GM21447 (cell line): ENCODE data around the gene AGGF1.
"Not testable (repeated sequence)": the region's sequence is repeated elsewhere in the genome, so short reads cannot be mapped to it uniquely, and the experiment has no call there.

Experiments used
- ATAC-seq: cut with Tn5 transposase; IDR thresholded peaks from one replicate; pipeline ENCODE4 v1.9.1; 2021; ENCODE audit not compliant: unreplicated experiment

AGGF1 gene, protein sequence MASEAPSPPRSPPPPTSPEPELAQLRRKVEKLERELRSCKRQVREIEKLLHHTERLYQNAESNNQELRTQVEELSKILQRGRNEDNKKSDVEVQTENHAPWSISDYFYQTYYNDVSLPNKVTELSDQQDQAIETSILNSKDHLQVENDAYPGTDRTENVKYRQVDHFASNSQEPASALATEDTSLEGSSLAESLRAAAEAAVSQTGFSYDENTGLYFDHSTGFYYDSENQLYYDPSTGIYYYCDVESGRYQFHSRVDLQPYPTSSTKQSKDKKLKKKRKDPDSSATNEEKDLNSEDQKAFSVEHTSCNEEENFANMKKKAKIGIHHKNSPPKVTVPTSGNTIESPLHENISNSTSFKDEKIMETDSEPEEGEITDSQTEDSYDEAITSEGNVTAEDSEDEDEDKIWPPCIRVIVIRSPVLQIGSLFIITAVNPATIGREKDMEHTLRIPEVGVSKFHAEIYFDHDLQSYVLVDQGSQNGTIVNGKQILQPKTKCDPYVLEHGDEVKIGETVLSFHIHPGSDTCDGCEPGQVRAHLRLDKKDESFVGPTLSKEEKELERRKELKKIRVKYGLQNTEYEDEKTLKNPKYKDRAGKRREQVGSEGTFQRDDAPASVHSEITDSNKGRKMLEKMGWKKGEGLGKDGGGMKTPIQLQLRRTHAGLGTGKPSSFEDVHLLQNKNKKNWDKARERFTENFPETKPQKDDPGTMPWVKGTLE

DNA sequence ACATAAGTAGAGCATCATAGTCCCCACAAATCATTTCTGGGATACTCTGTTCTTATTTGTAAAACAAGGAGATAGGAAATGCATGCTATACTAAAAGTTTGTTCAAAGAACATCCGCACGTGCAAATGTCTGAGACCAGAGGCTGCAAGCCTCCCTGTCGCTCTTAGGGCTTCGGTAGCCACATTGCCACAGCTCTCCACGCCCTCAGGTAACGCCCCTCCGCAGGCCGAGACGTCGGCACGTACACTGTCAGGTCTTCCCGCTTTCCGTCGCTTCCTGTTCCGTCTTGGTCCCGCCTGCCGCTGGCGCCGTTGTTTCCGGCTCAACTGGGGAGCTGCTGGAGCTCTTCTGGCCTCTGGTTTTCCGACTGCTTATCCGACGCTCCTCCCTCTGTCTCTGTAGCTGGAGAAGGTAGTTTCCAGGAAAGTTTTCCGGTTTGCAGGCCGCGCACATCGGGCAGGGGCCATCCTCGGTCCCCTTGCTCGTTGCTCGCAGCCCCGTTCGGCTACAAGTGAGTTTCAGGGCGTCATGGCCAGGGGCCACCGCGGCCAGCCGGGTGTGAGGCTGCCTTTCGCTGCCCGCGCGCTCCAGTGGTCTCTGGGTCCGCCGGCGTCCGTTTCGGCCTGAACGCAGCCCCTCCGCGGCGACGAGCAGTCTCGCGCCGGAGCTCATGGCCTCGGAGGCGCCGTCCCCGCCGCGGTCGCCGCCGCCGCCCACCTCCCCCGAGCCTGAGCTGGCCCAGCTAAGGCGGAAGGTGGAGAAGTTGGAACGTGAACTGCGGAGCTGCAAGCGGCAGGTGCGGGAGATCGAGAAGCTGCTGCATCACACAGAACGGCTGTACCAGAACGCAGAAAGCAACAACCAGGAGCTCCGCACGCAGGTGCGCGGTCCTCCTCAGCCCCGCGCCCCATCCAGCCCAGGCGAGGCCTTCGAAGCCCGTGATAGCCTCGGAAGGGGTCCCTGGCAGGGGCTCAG is at the start of gene AGGF1:
AGGF1 (plus strand) TSS at position 308 of the 975 bp plus-strand sequence; CDS start at position 671, 363 bp downstream.
- peak; percentile 99 for ATAC-seq

DNA sequence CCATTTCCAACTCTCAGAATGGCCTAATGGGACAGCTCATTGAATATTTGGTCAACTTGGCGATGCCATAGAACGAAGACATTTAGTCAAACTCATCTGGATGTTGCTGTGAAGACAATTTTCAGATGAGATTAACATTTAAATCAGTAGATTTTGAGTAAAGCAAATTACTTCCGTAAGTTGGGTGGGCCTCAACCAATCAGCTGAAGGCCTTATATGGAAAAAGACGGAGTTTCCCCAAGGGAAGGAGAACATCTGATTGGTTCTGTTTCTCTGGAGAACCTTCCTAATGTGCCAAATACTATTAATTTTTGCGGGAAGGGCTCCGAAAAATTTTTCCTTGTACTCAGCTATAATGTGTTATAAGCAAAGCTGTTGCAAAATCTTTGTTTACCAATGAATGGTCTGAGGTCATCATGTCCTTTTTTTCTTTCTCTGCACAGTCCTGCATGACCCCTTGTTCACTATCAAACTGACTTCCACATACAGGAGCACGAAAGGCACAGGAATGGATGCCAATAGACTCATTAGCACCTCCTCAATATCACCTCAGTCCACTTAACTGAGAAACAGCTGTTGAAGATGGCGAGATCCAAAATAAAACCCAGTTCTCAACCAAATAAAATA is 49.6 kb upstream of the AGGF1 start:
- ATAC-seq = no peak

DNA sequence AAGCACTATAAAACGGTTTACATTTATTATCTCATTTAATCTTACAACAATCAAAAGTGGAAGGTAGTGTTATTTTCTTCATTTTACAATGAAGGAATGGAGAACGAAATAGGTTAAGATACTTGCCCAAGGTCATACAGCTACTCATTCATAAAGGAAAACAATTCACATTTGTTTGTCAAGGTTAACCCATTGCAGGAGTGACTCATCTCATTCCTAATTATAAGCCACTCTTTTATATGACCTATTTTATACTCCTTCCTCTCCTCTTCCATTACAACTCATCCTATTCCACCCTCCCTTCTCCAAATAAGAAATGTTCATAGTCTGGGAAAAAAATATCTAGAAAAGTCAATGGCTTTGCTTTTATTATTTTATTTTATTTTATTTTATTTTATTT is 47.8 kb upstream of the AGGF1 start:
- ATAC-seq = no peak

DNA sequence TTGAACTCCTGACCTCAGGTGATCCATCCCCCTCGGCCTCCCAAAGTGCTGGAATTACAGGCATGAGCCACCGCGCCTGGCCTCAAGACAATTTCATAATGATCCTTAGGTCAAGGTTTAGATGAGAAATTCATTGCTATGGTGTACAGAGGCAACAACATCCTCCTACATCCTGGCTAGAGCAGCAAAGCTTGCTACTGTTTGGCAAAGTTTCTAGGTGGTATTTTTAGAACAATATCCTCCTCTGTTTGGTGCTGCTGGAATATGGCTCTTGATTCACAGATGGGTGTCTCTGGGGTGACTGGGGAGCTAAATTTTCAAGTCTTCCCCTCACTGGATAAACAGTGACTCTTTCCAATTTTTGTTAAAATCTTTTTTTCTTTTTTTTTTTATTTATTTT is 46.7 kb upstream of the AGGF1 start:
- ATAC-seq = no peak

DNA sequence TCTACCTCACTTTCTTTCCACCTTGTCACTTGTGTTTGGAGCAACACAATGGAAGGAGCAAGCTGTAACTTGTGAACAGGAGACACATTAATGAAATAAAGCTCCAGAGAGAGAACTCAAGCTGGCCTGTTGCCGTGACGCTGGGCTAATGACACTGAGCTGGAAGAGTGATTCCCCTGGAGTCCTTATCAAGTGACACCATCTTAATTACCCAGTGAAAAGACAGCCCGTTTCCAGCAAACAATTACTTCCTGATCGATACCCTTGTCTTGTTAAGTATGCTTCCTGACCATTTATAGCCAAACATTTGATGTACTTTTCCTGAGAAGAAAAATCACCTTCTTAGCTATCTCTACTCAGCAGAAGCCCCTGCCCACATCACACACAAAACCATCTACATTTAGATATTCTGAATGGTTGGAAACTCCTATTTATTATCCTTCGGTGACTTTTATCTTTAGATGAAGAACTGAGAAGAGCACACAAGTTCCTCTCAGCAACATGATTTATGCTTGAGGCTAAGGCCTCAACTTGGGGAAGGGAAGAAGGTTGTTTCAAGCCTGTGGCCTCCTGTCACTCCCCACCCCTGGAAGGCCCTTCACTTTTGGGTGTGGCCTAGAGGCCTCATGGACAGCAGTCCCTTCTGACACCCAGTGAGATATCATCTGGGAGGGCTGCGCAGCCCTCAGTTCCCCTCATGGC is 43.2 kb upstream of the AGGF1 start:
- no peak for ATAC-seq

DNA sequence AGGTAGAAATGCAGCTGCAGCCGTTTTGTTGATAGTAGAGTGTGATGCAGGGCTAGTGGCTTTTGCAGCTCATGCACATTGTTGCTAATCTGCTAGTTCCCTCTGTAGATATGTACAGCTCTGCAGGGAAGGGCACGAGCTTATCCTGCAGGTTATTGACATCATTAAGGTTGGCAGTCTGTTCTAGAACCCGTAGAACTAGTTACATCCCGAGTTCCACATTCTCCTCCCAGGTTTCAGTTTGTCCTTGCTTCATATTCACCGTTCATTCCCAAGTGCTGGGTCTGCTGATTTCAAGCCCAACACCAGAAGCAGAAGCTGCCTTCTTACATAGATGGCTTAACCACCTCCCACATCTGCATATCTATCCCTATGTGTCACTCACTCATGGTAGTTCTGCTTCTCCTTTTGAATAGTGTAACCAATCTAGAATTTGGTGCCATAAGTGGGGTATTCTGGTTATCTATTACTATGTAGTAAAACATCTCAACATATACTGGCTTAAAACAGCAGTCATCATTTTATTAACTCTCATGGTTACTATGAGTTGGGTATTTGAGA is 39.2 kb upstream of the AGGF1 start:
- no peak for ATAC-seq

DNA sequence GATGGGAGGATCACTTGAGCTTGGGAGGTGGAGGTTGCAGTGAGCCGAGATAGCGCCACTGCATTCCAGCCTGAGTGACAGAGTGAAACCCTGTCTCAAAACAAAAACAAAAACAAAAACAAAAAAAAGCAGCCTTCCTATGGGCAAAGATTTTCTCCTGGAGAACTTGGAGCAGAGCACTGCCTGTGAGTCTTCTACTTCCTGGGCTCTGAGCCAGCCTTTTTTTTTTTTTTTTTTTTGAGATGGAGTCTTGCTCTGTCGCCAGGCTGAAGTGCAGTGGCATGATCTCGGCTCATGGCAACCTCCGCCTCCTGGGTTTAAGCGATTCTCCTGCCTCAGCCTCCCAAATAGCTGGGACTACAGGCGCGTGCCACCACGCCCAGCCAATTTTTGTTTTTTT is 36.8 kb upstream of the AGGF1 start:
- ATAC-seq = not testable (repeated sequence)

DNA sequence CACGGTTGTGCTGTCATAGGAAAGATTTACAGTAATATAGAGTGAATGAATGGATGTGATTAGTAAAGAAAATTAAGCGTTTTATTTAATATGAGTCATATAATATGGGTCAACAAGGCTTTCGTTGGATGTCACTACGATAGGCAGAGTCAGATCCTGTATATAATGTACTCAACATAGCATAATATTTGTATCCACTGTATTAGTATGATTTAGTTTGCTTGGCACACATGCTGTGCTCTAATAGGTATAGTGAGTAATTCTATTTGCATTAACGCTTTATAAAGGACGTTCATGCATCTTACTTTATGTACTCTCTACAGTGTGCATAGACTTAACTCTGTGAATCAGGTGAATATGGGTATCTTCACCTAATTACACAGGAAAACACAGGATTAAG is 35.9 kb upstream of the AGGF1 start:
- no peak for ATAC-seq

DNA sequence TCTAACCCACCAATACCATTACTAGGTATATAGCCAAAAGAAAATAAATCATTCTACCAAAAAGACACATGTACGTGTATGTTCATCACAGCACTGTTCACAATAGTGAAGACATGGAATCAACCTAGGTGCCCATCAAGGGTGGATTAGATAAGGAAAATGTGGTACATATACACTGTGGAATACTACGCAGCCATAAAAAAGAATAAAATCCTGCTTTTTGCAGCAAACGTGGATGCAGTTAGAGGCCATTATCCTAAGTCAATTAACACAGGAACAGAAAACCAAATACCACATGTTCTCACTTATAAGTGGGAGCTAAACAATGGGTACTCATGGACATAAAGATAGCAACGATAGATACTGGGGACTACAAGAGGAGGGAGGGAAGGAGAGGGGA is 32.0 kb upstream of the AGGF1 start:
- ATAC-seq = not testable (repeated sequence)

DNA sequence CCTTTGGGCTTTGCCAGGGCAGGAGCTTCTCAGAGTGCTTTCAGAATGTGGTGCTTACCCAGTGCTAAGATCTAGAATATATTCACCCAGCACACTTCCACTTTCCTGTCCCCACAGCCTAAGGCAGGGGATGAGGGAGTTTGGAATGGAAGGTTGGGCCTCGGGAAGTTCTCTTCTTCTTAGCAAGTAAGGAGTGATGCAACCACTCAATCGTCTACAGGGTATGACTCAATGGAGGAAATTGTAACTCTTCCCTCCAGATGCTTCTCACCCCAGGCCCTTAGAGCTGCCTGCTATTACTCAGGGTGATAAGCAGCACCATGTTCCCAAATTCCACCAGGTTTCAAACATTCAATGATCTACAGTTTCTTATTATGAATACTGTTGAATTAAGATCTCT is 30.8 kb upstream of the AGGF1 start:
- ATAC-seq = no peak

DNA sequence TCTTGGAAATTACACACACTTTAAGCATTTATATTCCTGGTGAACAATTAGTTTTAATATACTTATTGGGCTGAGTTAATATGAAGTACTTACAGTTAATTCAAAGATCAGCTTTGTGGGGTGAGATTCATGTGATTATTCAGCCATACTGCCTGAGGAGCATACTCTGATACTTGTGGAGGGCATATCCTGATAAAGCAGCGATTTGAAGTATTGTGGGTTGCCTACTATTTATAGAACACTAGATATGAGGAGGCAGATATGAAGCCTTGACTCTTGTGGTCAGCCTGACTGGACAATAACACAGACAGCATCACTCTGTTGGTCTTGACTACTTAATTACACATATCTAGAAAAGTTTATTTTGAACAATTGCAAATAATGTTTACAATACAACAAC is 27.0 kb upstream of the AGGF1 start:
- ATAC-seq = no peak

DNA sequence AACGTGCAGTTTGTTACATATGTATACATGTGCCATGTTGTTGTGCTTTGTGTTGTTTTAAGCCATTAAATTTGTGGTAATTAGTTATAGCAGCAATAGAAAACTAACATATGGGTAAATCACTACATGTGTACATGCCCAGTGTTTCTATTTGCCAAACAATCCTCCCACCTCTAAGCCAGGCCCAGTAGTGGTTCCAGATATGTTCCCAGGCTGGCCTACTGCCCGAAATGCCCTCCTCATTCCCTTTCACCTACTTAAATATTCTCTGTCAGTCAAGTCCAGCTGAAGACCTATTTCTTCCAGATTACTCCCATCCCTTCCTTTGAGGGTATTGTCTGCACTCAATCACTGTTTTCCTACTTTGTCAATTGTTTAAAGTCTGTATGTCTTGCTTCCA is 24.1 kb upstream of the AGGF1 start:
- ATAC-seq = no peak

DNA sequence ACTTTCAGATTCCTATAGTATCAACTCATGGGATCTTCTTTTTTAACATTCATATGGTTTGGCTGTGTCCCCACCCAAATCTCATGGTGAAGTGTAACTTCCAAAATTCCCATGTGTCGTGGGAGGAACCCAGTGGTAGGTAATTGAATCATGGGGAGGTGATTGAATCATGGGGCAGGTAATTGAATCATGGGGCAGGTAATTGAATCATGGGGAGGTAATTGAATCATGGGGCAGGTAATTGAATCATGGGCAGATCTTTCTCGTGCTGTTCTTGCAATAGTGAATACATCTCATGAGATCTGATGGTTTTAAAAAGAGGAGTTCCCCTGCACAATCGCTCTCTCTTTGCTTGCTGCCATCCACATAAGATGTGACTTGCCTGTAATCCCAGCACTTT is 21.8 kb upstream of the AGGF1 start:
- no peak for ATAC-seq

DNA sequence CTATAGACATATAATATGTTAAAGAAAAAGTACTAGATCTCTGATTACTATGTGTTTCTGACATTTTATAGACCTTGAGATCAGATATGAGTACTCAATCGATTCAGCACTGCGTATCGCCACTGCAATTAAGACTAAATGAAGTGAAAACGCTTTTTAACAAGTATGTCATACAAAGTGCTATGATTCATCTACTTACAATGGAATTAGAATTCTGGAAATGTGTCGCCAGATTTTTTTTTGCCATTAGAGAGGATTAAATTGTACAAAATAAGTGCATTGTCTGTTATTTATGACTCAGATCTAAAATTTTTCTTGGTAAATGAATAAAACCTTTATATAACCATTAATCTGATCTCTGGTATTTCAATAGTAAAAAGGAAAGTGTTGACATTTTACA is 20.0 kb upstream of the AGGF1 start:
- ATAC-seq = no peak

DNA sequence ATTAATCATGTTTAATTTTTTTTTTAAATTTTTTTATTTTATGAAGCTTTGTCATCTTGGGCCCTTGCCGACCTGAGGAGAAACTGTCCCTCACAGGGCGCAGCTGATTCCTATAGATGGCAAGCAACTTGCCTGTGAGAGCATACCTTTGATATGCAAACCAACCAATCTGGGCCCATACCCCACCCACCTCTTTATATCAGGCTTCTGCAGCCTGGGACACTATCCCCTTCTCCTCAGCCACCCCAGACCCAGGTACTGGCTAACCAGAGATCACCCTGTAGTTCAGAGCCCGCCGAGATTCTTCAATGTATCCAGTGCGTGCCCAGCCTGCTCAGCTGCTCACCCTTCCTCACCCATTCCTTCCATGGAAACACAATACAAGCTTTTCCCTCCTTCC is 18.7 kb upstream of the AGGF1 start:
- ATAC-seq = no peak

DNA sequence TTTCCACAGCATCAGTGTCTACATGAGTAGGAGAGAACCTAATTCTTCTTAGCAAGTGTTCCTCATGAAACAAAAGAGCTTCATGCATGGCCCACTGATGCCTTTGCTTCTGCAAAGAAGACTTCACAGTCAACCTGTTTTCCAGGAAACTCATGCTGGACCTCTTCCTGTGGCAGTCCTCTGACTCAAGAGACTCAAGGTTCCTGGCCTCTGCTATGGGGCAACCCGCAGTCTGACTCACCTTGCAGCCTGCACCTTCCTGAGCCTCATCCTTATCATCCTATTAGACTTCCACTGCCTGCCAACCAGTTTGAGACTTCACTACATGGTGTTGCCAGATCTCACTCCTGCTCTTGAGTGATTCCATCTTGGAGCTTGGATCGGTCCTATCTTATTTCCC is 17.6 kb upstream of the AGGF1 start:
- no peak for ATAC-seq

DNA sequence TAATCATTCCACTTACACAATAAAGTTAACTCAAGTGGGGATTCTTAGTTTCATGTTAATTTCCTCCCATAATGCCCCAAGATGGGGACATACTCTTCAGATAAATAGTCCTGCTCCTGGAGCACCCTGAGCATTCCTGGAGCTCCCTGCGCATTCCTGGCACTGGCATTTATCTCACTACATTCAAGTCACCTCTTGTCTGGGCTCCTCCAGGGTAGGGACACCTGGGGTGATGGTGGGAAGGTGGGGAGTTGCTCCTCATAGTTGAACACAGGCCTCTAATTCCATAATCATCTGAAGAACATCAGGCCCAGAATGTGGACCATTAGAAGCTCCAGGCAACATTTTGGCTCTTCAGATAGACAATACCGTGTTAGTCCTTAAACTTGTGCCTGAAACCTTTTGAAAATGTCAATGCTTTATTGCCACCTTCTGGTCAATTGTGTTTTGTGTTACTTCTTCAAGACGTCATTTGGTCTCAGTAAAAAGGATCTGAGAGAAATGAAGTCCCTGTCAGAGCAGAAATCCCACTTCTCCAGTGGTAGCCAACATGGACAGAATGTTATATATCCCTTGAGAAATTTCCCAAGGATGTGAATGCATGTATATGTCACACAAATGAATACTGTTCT is 14.2 kb upstream of the AGGF1 start:
- no peak for ATAC-seq

DNA sequence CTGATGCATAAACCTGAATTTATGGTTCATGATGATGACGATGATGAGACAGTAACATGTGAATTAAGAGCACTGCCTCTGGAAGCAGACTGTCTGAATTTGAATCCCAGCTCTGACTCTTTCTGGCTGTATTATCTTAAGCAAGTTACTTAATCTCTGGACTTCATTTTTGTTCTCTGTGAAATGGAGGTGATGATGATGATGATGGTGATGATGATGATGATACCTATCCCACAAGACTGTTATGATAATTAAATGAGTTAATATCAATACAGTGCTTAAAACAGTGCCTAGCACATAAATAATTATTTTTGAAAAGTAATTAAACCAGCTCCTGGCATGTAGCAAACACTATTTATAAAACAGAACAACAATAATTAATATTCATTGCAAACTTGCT is 13.2 kb upstream of the AGGF1 start:
- no peak for ATAC-seq

DNA sequence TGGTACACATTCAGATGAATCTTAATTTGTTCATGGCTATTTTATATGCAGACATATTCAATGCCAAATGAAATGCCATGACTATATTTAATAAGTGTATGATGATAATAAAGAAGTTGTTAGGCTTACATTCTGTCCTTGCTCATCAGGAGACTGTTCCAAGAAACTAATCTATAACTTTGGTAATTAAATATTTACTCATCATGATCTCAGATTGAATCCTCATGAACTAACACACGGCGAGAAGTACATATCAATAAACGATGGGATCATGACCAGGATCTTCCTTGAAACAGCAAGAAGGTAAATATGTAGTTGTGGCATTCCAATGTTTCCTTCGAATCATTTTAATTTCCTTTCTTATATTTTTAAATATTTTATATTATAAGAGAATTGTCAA is 12.5 kb upstream of the AGGF1 start:
- ATAC-seq = no peak
